Endothelial cell of umbilical vein (primary cell): Measurements from ENCODE around the gene POLR2C. TPM values are rescaled to one million over a fixed set of nuclear protein-coding genes. Genes with fewer than 3 reads are reported as not detected.

Source experiments
- BruUV-seq: library from RNA; stranded (reverse); fragments of 400-500 nt; replicated peaks from 2 replicates; lab custom pipeline; 2021; lab: Mats Ljungman, UMichigan
- CTCF ChIA-PET: fragments of 300-600, 350-600 bp; sonication (Branson Sonifier 250); formaldehyde crosslinking; loops from one replicate; lab custom pipeline; 2021; ENCODE audit warnings: antibody characterized with exemption, inconsistent platforms; lab: Charles Lee
- POLR2A ChIA-PET: fragments of 300-600, 350-600 bp; sonication (Branson Sonifier 250); formaldehyde crosslinking; loops from one replicate; lab custom pipeline; 2021; ENCODE audit warnings: antibody characterized with exemption, inconsistent platforms; lab: Charles Lee
- DNase-seq: peaks from one replicate; pipeline ENCODE4 v3.0.0-alpha.2; 2011; ENCODE audit warnings: low read depth, low spot score
- FAIRE-seq: peaks from 2 replicates; lab custom pipeline; 2011; peaks lifted over from hg19 to GRCh38; lab: Jason Lieb, UNC
- H2AFZ ChIP-seq: 2 replicates; pipeline ENCODE4 v1.6.0; 2012; ENCODE audit warnings: low read depth, low read length, control low read depth, inconsistent platforms
- H3K27ac ChIP-seq: 2 replicates; pipeline ENCODE4 v1.5.1; 2011; ENCODE audit warnings: low read depth, mild to moderate bottlenecking, control low read depth, low read length, moderate library complexity; ENCODE audit not compliant: insufficient read depth
- H3K27me3 ChIP-seq, 2 experiments: 2 replicates each; pipeline versions ENCODE4 v1.6.0 to v1.6.1; 2011; ENCODE audit warnings: low read length in 2 of 2, mixed read lengths in 1 of 2; ENCODE audit not compliant: control insufficient read depth in 2 of 2, insufficient read depth in 2 of 2
- H3K36me3 ChIP-seq, 2 experiments: 2 replicates in 1 of 2; 3 replicates in 1 of 2; pipeline ENCODE4 v1.5.1; 2011; ENCODE audit warnings: low read length in 2 of 2, mild to moderate bottlenecking in 1 of 2, moderate library complexity in 1 of 2; ENCODE audit not compliant: control insufficient read depth in 2 of 2, insufficient read depth in 2 of 2; ENCODE audit errors: extremely low read depth in 1 of 2
- H3K4me1 ChIP-seq: 3 replicates; pipeline ENCODE4 v1.5.1; 2011; ENCODE audit warnings: mild to moderate bottlenecking, low read length; ENCODE audit not compliant: control insufficient read depth, insufficient read depth; ENCODE audit errors: extremely low read depth
- H3K4me2 ChIP-seq: 2 replicates; pipeline ENCODE4 v1.6.1; 2011; ENCODE audit warnings: low read length, control low read depth, mixed read lengths; ENCODE audit not compliant: insufficient read depth
- H3K4me3 ChIP-seq, 3 experiments: fragments of 200-600 bp in 1 of 3; sonication (generic), shearing (Covaris generic) in 1 of 3; replicated peaks in 1 of 3; 2 replicates each; pipeline ENCODE4 v1.5.1; 2011 to 2016; ENCODE audit warnings: control low read depth in 3 of 3, low read length in 3 of 3, mild to moderate bottlenecking in 2 of 3, inconsistent platforms in 1 of 3, low read depth in 1 of 3, moderate library complexity in 1 of 3; ENCODE audit not compliant: insufficient read depth in 1 of 3
- H3K79me2 ChIP-seq: 2 replicates; pipeline ENCODE4 v1.6.0; 2012; ENCODE audit warnings: low read length, inconsistent platforms; ENCODE audit not compliant: control insufficient read depth, insufficient read depth
- H3K9ac ChIP-seq: replicated peaks from 2 replicates; pipeline ENCODE3; 2011; ENCODE audit warnings: low read length, control low read depth; ENCODE audit not compliant: insufficient read depth; ENCODE audit errors: extremely low read depth
- H3K9me1 ChIP-seq: replicated peaks from 3 replicates; pipeline ENCODE4 v1.6.0; 2011; ENCODE audit warnings: mild to moderate bottlenecking, low read length; ENCODE audit not compliant: control insufficient read depth, insufficient read depth; ENCODE audit errors: extremely low read depth
- H3K9me3 ChIP-seq: replicated peaks from 2 replicates; pipeline ENCODE4 v1.5.1; 2012; ENCODE audit warnings: low read length, inconsistent platforms; ENCODE audit not compliant: control insufficient read depth, insufficient read depth
- H4K20me1 ChIP-seq: replicated peaks from 2 replicates; pipeline ENCODE3; 2011; ENCODE audit warnings: mild to moderate bottlenecking, low read length; ENCODE audit not compliant: control insufficient read depth, insufficient read depth; ENCODE audit errors: extremely low read depth
- EZH2 ChIP-seq: IDR thresholded peaks from 2 replicates; pipeline ENCODE4 v1.6.1; 2012; ENCODE audit warnings: borderline replicate concordance, low read depth, mild to moderate bottlenecking, moderate library complexity, low read length, inconsistent platforms; ENCODE audit not compliant: severe bottlenecking
- FOS ChIP-seq: IDR thresholded peaks from 2 replicates; pipeline ENCODE4 v1.6.1; 2011; ENCODE audit warnings: mild to moderate bottlenecking, low read length, moderate library complexity, borderline replicate concordance; ENCODE audit not compliant: insufficient read depth
- JUN ChIP-seq: IDR thresholded peaks from 2 replicates; pipeline ENCODE4 v1.6.1; 2011; ENCODE audit warnings: borderline replicate concordance, low read depth; ENCODE audit not compliant: insufficient read length, insufficient read depth
- MYC ChIP-seq: IDR thresholded peaks from one replicate; pipeline ENCODE4 v1.6.1; 2011; ENCODE audit warnings: mild to moderate bottlenecking, low read depth, low read length
- POLR2A ChIP-seq: IDR thresholded peaks from 2 replicates; pipeline ENCODE4 v1.6.1; 2012; ENCODE audit warnings: low read depth, mild to moderate bottlenecking, control low read depth, low read length
- POLR2AphosphoS5 ChIP-seq: IDR thresholded peaks from 2 replicates; pipeline ENCODE4 v1.6.1; 2012; ENCODE audit warnings: low read depth, mild to moderate bottlenecking, control low read depth, low read length, moderate library complexity; ENCODE audit not compliant: insufficient read depth
- dilution Hi-C: fragments of 300-500 bp; cut with MboI; formaldehyde crosslinking; loops from one replicate; pipeline ENCODE4 v1.15.0; 2019; ENCODE audit warnings: low sequenced_read_pairs; ENCODE audit not compliant: extremely low pct_ligation_motif_present
- intact Hi-C: fragments of 100-400 bp; cut with micrococcal nuclease; formaldehyde crosslinking; loops from one replicate; pipeline ENCODE4 v1.10.0; 2022
- polyA plus RNA-seq, 4 experiments: library from polyadenylated mRNA; depleted of rRNA in 3 of 4; stranded (reverse) in 3 of 4; unstranded in 1 of 4; fragments of >200 nt; gene quantifications; 2 replicates each; pipeline versions ENCODE4 v1.2.1 to v1.2.3, GENCODE V29; 2011 to 2012; ENCODE audit warnings: missing spikeins in 1 of 4
- total RNA-seq: library from RNA; stranded (reverse); gene quantifications from 2 replicates; pipeline ENCODE4 v1.2.3, GENCODE V29; 2021
- TF ChIP-seq, protein P1 (sequence below), 2 donors: IDR thresholded peaks; 1 replicate in 1 of 2; 2 replicates in 1 of 2; pipeline ENCODE4 v1.5.1; 2011; ENCODE audit warnings: low read length in 2 of 2, mild to moderate bottlenecking in 2 of 2, moderate library complexity in 2 of 2, control low read depth in 1 of 2, inconsistent platforms in 1 of 2, low read depth in 1 of 2; ENCODE audit not compliant: insufficient read depth in 1 of 2; ENCODE audit errors: extremely low read depth in 1 of 2
- TF ChIP-seq, protein P2 (sequence below): IDR thresholded peaks from 2 replicates; pipeline ENCODE4 v1.6.1; 2011; ENCODE audit not compliant: insufficient read depth, insufficient read length

The POLR2C gene
- total and polyA plus RNA-seq, 2 donors (not counting 3 experiments of a cell fraction or from before 2014, with no cell fraction given) = 65.2 to 129 TPM

DNA sequence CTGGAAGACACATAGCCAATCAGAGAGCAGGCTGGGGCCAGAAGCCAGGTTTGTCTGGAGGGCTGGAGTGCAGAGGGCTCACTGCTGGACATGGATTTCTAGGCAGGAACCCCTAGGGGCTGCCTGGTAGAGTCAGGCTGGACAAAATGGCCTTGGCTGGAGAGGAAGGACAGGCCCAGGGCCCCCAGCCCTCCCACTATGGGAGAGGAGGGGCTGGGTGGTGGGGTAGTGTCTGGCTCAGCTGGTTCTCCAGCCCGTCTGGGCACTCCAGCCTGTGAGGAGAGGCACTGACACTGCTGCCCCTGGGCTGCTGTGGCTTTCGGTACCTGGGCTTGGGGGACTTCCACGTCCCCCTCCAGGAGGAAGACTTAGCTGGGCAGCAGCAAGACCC is 45.6 kb downstream of the POLR2C start:
- no peaks in the 10 kb centered on the region for H3K9me3 ChIP-seq
- FAIRE-seq (no peak), DNase-seq (no peak)
- H2AFZ ChIP-seq = no peak overlapping the region
- H3K27me3 ChIP-seq = peaks cover 0 to 6% of the 10 kb centered on the region in 2 experiments
- no peaks in the 10 kb centered on the region for H3K9me1 ChIP-seq
- no peaks in the 10 kb centered on the region for H4K20me1 ChIP-seq
- ChIA-PET CTCF (interaction anchor here (1.4 to 2.4 kb wide), 2 partner anchors 9 to 12 kb away, joined by 4 to 13 read pairs; no protein-coding TSS in a partner anchor), POLR2A (no interaction called here)
- no peak overlapping the region for H3K27ac ChIP-seq
- H3K4me2 ChIP-seq = no peak overlapping the region
- H3K9ac ChIP-seq = no peak overlapping the region
- no peak overlapping the region for H3K4me3 ChIP-seq
- intact Hi-C loops = no loop called here
- H3K79me2 ChIP-seq = no peaks in the 10 kb centered on the region
- no TSS peak for BruUV-seq
- no peaks in the 10 kb centered on the region for H3K4me1 ChIP-seq
- peaks cover 0 to 2% of the 10 kb centered on the region in 2 experiments for H3K36me3 ChIP-seq
- dilution Hi-C loops = no loop called here
- TF ChIP-seq, protein P1, sequence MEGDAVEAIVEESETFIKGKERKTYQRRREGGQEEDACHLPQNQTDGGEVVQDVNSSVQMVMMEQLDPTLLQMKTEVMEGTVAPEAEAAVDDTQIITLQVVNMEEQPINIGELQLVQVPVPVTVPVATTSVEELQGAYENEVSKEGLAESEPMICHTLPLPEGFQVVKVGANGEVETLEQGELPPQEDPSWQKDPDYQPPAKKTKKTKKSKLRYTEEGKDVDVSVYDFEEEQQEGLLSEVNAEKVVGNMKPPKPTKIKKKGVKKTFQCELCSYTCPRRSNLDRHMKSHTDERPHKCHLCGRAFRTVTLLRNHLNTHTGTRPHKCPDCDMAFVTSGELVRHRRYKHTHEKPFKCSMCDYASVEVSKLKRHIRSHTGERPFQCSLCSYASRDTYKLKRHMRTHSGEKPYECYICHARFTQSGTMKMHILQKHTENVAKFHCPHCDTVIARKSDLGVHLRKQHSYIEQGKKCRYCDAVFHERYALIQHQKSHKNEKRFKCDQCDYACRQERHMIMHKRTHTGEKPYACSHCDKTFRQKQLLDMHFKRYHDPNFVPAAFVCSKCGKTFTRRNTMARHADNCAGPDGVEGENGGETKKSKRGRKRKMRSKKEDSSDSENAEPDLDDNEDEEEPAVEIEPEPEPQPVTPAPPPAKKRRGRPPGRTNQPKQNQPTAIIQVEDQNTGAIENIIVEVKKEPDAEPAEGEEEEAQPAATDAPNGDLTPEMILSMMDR (IDR thresholded peaks at IDR 0.05; ENCODE audit: extremely low read depth in 1 of 2, insufficient read depth in 1 of 2, low read depth in 1 of 2, low read length in 2 of 2) = no peak
- TF ChIP-seq POLR2AphosphoS5 (no peak), MYC (no peak)

DNA sequence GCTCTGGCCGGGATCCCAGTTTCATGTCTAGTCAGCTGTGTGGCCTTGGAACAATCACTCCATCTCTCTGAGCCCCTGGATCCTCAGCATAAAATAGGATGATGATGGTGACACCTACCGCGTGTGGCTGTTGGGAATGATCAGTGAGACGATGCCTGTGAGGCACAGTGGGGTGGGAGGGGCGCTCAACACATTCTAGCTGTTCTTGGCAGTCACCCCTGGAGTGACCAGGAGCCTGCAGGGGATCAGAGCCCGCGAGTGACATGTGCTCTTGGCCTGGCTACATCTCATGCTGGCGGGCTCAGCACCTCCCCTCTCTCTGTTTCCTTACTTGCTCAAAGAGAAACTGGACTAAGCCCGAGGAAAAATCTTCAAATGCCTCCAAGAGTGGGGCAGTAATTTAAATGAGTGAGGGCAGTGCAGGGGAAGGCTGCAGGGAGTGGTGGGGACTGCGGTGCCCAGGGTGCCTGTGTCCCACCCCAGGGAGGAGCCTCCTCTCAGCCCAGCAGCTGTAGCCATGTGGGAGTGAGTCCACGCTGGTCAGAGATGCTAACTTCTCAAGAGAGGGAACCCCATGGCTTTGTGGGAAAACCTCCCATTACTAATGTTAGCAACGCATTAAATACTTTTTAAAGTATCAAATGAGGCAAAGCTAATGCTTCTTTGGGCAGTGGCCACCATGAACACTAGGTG is 46.9 kb downstream of the POLR2C start:
- Histone ChIP-seq H3K4me1 (no peaks in the 10 kb centered on the region), H3K27ac (no peak overlapping the region), H3K36me3 (peaks cover 0 to 2% of the 10 kb centered on the region in 2 experiments), H4K20me1 (no peaks in the 10 kb centered on the region), H3K9ac (no peak overlapping the region), H3K4me2 (no peak overlapping the region), H3K4me3 (no peak overlapping the region), H3K9me1 (no peaks in the 10 kb centered on the region), H3K27me3 (peaks cover 0 to 6% of the 10 kb centered on the region in 2 experiments), H3K79me2 (no peaks in the 10 kb centered on the region), H3K9me3 (no peaks in the 10 kb centered on the region), H2AFZ (no peak overlapping the region)
- CTCF ChIA-PET = interaction anchor here (2.4 kb wide), 1 partner anchor 11 kb away, joined by 13 read pairs; no protein-coding TSS in a partner anchor
- TF ChIP-seq FOS (no peak), POLR2A (no peak), EZH2 (no peak), JUN (no peak), MYC (no peak)
- TF ChIP-seq, protein P2, sequence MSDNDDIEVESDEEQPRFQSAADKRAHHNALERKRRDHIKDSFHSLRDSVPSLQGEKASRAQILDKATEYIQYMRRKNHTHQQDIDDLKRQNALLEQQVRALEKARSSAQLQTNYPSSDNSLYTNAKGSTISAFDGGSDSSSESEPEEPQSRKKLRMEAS = no peak
- TF ChIP-seq, protein P1 (IDR thresholded peaks at IDR 0.05; ENCODE audit: extremely low read depth in 1 of 2, insufficient read depth in 1 of 2, low read depth in 1 of 2, low read length in 2 of 2) = no peak
- POLR2A ChIA-PET = no interaction called here
- no peak for FAIRE-seq
- no peak for DNase-seq
- dilution Hi-C loops = no loop called here
- BruUV-seq = no TSS peak
- intact Hi-C loops = no loop called here
